ENCODE results near the gene TRIML1.

TRIML1 gene, protein sequence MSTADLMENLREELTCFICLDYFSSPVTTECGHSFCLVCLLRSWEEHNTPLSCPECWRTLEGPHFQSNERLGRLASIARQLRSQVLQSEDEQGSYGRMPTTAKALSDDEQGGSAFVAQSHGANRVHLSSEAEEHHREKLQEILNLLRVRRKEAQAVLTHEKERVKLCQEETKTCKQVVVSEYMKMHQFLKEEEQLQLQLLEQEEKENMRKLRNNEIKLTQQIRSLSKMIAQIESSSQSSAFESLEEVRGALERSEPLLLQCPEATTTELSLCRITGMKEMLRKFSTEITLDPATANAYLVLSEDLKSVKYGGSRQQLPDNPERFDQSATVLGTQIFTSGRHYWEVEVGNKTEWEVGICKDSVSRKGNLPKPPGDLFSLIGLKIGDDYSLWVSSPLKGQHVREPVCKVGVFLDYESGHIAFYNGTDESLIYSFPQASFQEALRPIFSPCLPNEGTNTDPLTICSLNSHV

DNA sequence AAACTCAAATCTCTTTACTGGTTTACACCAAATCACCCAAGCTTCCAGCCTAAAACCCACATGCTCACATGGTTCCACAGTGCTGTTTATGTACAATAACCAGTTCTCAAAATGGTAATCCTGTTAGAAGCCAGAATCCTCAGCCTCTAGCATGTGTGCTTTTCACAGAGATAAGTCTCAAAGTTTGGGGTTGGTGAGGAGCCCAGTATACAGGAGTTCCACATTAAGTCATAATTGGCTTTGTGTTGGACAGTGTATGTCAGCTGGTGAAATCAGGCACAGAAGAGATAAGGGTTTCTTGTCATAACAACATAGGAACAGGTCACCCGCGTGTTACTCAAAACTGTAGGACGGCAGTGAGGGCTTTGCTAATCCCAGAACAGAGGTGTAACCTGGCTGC lies at the start of gene TRIML1:
Gene TRIML1 (plus strand): TSS at position 301 of the 400 bp plus-strand sequence. CDS start 118 bp downstream, outside the sequence.
- DNase-seq, result no peak

DNA sequence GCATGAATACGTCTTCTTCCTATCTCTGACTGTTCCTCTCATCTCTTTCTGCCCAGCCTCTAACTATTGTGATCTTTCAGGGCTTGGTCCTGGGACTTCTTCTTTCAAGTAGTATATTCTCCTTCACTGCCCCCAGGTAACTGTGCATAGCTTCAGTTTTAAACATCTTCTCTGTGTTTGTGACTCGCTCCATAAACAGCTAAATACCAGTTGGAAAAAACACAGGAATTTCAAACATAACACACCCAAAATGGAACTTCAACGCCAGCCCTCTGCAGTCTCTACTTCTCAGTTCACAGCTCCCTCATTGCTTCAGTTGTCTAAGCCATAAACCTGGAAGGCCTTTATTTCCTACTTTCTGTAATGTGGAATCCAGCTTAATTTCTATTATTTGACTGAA lies 46.4 kb upstream of the TRIML1 start:
- DNase-seq, result no peak

DNA sequence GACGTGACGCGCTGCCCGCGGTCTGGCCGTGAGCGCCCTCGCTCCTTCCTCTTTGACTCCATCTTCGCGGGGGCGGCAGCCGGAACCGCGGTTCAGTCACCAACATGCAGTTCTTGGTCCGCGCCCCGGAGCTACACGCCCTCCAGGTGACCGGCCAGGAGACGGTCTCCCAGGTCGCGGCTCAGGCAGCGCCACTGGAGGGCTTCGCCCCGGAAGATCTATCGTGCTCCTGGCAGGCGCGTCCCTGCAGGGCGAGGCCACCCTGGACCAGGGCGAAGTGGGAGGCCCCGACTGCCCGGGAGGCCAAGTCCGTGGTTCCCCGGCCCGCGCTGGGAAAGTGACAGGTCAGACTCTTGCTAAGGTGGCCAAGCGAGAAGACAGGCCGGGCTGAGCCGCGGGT lies 32.8 kb upstream of the TRIML1 start:
- DNase-seq, result no peak

DNA sequence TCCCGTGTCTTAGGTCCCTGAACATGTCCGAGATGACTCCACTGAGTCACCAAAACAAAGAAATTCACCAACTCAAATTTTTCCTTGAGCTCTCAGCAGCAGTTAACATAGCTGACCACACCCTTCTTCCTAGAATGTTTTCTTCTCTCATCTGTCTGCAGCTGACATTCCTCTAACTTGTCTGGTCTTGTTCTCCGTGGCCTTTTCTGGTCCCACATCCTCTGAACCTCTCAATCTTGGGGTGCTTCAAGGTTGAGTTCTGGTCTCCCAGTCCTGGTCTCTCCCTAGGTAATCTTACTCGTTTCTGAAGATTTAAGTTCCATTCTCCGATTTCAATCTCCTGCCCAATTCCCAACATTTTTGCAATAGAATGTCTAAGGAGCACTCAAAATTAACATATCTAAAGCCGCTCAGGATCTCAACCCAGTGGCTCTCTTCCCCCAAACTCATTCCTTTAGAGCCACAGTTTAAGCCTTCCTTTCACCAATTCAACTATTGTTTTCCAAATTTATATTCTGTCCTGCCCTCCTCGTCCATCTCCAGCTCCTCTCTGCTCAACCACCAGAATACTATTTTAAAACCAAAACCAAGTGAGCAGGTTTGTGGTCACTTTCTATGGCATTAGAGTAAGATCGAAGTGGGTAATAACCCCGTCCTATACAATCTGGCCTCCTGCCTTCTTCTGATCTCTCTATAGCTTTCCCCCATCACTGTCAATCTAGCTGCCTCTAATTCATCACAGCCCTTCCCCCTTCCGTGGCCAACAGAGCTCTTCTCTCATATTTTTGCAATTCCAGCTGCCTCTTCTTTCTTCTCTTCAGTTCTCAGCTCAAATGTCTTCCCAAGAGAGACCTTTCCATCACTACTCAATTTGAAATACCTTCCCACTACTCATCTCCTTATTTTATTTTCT lies 31.1 kb upstream of the TRIML1 start:
- no peak for DNase-seq

DNA sequence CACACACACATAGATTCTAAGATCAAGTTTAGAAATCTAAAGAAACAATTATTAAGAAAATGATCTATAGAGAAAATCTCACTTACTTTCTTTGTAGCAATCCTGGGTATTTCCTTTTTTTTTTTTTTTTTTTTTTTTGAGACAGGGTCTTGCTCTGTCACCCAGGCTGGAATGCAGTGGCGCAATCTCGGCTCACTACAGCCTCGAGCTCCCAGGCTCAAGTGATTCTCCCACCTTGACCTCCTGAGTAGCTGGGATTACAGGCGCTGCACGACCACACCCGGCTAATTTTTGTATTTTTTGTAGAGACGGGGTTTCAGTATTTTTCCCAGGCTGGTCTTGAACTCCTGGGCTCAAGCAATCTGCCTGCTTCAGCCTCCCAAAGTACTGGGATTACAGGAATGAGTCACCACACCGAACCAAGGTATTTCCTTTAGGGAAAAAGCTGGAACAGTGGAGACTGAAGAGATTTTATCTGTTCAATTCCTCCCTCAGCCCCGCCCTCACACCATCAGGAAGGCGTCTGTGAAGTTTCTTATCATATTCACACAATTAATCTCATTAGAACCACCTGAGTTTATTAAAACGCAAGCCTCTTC lies 30.0 kb upstream of the TRIML1 start, which contains the start of gene TRIML2:
Gene TRIML2 (minus strand): TSS at position 447 of the 599 bp plus-strand sequence. CDS start 4,235 bp downstream, outside the sequence.
- DNase-seq, result no peak

DNA sequence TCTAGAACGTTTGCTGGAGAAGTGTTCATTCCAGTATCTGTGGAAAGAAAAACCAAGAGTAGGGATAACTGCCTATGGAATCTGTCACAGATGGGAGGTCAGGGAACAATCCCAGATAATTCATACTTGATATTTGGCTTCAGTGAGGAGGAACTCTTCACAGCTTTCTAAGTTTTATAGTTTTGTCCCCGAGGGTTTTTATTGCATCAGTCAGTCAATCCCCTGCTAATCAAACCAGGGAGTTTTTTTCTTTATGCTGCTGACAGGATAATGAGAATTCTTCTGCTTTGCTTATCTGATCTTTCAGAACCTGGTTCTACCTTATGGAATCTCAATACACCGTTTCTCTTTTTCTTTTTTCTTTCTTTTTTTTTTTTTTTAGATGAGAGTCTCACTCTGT lies 29.2 kb upstream of the TRIML1 start:
- no peak for DNase-seq

DNA sequence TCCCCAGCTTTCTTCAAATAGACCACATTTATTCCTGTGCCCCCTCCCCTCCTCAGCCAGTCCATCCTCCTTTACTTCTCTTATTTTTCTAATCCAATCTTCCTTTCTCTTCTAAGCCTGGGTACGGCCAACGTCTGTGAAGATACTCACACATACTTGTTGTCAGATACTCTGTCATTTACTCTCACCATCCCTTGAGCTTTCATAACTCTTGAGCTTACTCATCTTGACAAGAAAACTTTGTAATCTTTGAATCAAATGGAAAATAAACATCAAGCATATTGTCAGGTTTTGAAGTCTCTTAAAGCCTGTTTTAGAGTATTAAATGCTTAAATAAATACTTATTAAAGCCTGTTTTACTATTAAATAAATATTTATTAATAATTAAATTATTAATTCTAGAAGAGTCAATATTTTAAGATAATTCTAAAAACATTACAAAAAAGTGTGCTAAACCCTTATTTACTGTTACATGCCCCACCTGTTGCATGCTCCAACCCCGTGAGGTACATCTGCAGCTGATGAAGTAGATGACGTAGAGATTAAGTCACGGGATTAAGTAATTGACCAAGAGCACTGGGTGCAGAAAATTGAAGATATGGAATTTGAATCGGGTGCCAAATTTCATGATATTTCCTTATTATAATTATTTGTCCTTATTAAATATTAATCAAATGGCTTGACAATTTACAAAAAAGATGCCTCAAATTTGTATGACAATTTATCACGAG lies 28.3 kb upstream of the TRIML1 start:
- DNase-seq, result no peak

DNA sequence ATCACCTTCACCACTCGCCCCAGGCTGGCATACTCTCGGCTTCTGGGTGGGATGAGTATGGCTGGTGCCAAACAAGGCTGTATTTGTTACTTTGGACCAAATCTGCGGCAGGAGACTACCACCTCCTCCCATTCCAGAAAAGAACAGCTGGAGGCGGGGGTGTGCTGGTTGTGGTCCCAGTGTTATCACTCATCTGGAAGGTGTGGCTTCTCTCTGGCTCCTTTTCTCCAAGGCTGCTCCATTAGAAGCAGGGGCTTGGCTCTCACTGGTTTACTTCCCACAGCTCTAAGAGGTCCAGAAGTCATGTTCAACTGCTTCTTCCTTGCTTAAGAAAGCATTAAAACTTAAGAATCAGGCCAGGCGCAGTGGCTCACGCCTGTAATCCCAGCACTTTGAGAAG lies 27.3 kb upstream of the TRIML1 start:
- no peak for DNase-seq

DNA sequence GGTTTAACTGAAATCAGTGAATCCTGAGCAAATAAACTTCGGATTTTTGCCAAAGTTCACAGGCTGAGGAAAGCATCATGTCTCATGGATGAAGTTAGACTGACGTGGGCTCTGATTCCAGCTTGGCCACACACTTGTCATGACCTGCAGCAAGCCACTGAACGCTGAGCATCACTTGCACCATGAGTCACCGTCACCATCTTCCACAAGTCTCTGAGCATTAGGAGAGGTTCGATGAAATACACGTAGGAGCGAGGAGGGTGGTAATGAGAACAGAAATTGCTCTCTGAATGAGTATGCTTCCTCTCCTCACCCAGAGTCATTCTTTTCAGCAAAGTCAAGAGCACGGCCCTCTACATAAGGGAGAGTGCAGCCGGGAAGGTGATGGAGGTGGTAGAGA lies 26.1 kb upstream of the TRIML1 start:
- DNase-seq, result no peak

DNA sequence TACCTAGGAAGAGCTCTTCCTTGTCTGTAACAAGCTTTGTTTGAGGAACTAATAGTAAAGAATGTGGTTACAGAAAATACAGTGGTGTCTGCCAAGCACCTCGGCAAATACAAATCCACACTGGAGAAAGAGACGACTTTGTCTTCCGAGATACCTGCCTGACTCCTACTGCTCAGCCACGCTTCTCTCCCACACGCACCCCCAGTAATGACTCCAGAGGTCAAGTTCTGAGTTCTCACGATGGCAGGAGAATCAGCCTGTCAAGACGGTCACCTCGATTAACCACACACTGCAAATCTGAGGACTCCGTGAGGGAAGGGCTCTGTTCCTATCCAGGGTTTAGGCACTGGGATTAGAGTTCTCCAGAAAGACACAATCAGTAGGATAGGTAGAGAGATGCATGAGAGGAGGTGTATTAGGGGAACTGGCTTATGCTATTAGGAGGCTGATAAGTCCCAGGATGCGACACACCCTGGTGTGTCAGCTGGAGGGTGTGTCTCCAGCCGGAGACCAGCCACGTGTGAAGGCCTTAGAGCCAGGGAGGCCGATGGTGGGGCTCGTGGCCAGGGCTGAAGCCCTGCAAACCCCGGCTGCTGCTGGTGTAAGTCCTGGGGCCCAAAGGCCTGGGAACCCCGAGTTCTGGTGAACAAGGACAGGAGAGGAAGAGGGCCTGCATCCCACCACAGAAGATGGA lies 21.5 kb upstream of the TRIML1 start:
- no peak for DNase-seq

DNA sequence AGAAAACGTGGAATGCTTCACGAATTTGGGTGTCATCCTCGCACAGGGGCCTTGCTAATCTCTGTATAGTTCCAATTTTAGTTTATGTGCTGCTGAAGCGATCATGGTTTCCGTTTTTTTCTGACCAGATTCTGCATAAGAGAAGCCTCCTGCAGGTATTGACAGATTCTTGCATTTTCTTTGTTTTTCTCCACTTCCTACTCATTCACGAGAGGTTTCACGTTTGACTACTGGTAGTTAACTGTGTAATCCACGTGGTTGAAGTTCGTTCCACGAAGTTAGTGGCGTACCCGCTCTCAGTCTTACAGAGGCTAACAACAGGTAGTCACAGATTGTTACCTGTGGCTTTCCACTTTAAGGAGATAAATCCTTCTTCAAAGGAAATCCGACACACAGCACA lies 17.7 kb upstream of the TRIML1 start:
- no peak for DNase-seq

DNA sequence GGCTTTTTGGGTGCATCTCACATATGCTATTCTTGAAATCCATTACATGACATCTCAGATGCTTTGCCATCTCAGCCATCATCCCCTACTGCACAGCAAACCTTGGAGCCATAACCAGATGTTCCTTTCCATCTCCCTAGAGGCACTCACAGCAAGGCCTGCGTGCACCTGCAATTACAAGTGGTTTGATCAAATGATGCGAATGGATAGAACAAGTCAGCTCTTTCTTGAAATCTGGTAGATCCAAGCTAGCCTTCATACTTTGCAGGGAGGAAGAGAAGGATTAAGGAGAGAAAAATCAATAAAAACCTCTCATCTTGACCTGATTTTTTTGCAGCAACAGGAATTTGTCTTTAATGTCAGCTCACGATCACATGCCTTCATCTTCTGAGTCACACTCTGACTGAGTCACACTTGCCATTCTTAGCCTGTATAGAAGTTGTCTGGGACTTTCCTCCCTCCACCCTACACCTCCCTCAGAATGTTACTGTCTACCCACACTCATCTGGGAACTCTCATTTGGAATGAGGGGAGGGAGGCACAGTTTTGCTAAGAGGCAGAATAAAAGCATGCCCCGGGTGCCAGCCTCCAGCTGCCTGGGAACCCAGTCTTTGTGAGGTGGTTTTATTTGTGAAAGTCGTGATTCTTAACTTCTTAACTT lies 11.9 kb upstream of the TRIML1 start:
- no peak for DNase-seq

DNA sequence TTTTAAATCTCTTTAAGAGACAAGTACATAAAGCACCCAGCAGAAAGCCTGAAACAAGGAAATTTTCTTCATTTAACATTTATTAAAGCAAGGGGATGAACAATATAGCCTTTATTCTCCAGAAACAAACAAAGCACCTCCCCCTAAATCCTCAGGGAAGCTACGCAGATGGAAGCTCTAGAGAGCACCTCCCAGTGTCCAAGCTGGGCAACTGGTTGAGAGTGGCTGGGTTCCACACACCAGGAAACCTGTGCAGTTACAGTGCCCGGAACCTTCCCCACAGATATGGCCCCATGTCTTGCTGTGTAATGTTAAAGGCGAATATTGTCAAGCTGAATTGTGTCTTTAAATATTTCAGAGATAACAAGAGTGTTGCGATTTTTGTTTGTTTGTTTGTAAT lies 8.9 kb upstream of the TRIML1 start:
- no peak for DNase-seq

DNA sequence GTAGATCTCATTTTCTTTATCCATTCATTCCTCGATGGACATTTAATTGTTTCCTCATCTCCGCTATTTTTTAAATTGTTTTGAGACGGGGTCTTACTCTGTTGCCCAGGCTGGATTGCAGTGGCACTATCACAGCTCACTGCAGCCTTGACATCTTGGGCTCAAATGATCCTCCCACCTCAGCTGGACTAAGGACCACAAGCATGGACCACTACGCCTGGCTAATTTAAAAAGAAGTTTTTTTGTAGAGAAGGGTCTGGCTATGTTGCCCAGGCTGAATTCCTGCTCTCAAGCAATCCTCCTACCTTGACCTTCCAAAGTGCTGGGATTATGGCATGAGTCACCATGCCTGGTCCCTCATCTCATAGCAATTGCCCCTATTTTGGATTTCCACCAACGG lies 7.0 kb upstream of the TRIML1 start:
- no peak for DNase-seq

DNA sequence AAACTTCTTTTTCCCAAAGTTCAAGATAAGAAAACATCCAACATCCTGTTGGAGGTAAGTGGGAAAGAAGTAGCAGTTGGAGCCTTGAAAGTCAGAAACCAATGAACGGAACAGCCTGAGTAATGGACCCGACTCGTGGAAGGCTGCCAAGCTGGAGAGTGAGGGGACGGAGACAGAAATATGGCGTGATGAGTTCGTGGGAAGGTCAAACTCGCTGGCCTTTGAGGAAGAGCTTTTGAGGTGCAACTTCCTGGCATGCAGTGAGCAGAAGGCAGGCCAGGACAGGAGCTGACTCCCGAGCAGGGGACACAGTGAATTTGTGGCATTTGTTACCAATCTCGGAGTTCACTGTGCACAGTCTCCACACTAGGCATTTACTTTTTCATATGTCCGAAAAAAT lies 1.0 kb upstream of the TRIML1 start:
- DNase-seq, result no peak

DNA sequence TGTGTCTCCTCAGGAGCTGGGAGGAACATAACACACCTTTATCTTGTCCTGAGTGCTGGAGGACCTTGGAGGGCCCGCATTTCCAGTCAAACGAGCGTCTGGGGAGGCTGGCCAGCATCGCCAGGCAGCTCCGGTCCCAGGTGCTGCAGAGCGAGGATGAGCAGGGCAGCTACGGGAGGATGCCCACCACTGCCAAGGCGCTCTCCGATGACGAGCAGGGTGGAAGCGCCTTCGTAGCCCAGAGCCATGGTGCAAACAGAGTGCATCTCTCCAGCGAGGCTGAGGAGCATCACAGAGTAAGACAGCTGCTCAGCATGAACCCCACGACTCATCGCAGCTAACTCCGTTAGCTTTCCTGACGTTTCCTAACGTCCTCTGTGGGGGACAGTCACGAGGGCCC lies 430 bp downstream of the TRIML1 start:
- no peak for DNase-seq

DNA sequence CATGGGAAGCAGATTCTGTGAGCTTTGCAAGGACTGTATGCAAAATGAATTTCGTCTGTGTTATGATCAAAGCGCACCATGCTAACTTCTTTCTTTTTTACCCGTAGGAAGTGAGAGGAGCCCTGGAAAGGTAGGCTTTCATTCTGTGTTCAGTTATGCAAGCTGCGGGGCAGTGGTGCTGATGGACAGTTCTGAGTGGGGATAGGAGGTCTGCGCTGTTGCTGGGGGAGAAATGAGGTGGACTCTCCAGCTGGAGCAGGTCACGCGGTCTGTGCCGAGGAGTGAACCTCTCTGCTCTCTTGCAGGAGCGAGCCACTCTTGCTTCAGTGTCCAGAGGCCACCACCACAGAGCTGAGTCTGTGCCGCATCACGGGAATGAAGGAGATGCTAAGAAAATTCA lies 4.5 kb downstream of the TRIML1 start:
- no peak for DNase-seq

DNA sequence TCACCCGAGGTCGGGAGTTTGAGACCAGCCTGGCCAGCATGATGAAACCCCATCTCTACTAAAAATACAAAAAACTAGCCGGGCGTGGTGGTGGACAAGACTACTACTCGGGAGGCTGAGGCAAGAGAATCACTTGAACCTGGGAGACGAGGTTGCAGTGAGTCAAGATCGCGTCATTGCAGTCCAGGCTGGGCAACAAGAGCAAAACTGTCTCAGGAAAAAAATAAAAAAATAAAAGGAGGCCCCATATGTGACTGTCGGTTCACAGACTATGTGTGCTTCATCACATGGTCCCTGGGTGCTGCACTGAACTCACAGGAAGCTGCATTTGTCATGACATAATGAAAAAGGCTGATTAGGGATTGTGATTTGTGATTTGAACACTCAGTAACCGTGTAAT lies 6.4 kb downstream of the TRIML1 start:
- no peak for DNase-seq

DNA sequence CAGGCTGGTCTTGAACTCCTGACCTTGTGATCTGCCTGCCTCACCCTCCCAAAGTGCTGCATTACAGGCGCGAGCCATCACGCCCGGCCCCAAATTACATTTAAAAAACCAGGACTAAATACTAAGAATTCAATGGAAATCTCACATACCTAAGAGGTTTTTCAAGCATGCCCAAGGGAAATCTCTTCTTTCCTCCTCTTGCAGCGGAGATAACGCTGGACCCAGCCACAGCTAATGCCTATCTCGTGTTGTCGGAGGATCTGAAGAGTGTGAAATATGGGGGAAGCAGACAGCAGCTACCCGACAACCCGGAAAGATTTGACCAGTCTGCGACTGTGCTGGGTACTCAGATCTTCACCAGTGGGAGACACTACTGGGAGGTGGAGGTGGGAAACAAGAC lies 7.4 kb downstream of the TRIML1 start:
- no peak for DNase-seq

DNA sequence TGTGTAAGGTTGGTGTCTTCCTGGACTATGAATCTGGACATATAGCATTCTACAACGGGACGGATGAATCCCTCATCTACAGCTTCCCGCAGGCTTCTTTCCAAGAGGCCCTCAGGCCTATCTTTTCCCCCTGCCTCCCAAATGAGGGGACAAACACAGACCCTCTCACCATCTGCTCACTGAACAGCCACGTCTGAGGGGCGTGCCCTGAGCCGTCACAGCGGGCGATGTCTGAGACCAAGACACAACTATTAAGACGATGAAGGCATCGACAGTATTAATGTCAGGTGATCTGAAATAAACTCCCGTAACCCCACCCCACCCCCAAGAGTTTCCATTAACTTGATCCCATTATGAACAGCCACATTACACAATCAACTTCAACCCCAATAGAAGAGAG lies 7.9 kb downstream of the TRIML1 start:
- no peak for DNase-seq

DNA sequence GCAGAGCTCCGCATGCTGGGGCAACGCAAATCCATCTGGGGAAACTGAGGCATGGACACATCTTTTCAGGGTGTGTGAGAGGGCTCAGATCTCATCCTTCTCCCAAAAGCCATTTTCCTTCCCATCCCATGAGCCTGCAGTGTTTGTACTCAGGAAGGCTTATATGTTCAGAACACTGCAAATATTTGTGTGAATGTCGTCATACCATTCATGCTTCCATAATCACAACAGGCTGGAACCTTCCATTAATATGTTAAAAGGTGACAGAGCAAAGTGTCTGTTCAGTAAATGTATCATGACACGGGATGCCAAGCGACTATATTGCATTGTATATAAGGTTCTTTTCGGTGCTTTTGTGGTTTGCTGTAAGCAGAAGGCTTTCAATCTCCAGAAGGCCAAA lies 8.5 kb downstream of the TRIML1 start:
- peak; percentile 12 for DNase-seq

All from DMS53 (cell line).